Activated CD4-positive, alpha-beta T cell treated with anti-CD3 and anti-CD28 coated beads, Interleukin-2, amount 10 ng/mL, durations not matched to agents 24 days and 14 days (primary cell): Measurements from ENCODE around the gene SLC1A2. TPM values are rescaled to one million over a fixed set of nuclear protein-coding genes. Genes with fewer than 3 reads are reported as not detected.

Experiments
- DNase-seq: peaks from one replicate; pipeline ENCODE4 v3.0.0; 2022
- H3K27ac Mint-ChIP-seq: one replicate; pipeline ENCODE4 v1.8.0; 2022; ENCODE audit warnings: mild to moderate bottlenecking, mixed read lengths
- H3K27me3 Mint-ChIP-seq: one replicate; pipeline ENCODE4 v1.8.0; 2022; ENCODE audit warnings: mixed read lengths
- H3K36me3 Mint-ChIP-seq: one replicate; pipeline ENCODE4 v1.8.0; 2022; ENCODE audit warnings: low read depth, mild to moderate bottlenecking, mixed read lengths
- H3K4me1 Mint-ChIP-seq: one replicate; pipeline ENCODE4 v1.8.0; 2021; ENCODE audit warnings: mixed read lengths
- H3K4me3 Mint-ChIP-seq: one replicate; pipeline ENCODE4 v1.8.0; 2022; ENCODE audit warnings: mild to moderate bottlenecking, moderate library complexity, mixed read lengths
- H3K9me3 Mint-ChIP-seq: one replicate; pipeline ENCODE4 v1.8.0; 2021; ENCODE audit warnings: mixed read lengths
- intact Hi-C: fragments of 100-400 bp; cut with micrococcal nuclease; formaldehyde crosslinking; loops from one replicate; pipeline ENCODE4 v1.15.1; 2023
- total RNA-seq: library from RNA; stranded (reverse); gene quantifications from 2 replicates; pipeline ENCODE4 v1.2.3, GENCODE V29; 2022

The SLC1A2 gene
- total RNA-seq, 1 donor from 2014 or later = not detected

DNA sequence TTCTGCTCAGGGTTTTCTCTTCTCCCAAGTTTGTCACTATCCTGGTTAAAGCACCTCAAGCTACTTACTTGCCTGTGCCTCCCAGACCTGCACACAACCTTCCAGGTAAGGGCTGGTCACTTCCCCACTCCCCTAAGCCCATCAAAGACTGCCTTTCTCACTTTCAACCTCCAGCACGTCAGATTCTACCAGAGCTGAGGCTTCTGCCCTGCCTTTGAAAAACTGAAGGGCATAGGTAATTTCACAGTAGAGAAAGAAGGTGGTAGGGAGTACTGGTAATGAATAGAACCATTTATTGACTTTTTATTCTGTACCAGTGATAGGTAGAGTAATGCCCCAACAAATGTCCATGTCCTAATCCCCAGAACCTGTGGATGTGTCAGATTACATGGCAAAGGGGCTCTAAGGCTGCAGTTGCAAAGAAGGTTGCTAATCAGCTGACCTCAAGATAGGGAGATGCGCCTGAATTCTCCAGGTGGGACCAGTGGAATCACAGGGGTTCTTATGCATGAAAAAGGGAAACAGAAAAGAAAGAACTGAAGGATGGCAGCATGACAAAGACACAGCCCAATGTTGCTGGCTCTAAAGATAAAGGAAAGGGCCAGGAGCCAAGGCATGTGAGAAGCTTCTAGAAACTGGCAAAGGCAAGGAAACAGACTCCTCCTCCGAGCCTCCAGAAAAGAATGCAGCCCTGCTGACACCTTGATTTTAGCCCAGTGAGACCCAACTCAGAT lies 89.0 kb downstream of the SLC1A2 start:
- H3K27me3 Mint-ChIP-seq = no peaks in the 10 kb centered on the region
- H3K36me3 Mint-ChIP-seq = no peaks in the 10 kb centered on the region
- intact Hi-C loops = loop anchor here (2.0 to 10.0 kb wide), 2 partner anchors 26 to 1596 kb away; partner anchors contain the start of gene CD59
- peak; percentile 55 for DNase-seq
- peaks cover 26% of the 10 kb centered on the region for H3K9me3 Mint-ChIP-seq
- peak overlapping the region; percentile 45 for H3K4me3 Mint-ChIP-seq
- peak overlapping the region; percentile 72 for H3K27ac Mint-ChIP-seq
- H3K4me1 Mint-ChIP-seq = peaks cover 41% of the 10 kb centered on the region

DNA sequence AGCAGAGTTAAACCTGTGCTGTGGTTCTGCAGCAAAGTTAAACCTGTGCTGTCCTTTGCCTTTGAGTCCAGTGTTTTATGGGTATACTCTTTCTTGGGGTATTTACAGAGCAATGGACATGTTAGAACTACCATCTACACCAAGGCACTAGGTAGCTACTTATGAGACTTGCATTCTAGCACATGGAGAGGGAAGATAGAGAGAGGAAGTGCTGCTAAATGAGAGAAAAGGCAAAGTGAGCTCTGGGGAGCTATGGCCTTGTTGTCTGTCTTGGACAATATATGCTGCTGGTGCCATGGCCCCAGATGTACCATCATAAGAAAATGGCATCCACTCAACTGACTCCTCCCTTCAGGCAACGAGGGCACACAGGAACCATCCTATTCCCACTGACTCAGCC lies 91.5 kb downstream of the SLC1A2 start:
- peaks cover 32% of the 10 kb centered on the region for H3K9me3 Mint-ChIP-seq
- H3K36me3 Mint-ChIP-seq = no peaks in the 10 kb centered on the region
- intact Hi-C loops = no loop called here
- peaks cover 30% of the 10 kb centered on the region for H3K4me1 Mint-ChIP-seq
- H3K27me3 Mint-ChIP-seq = peaks cover 2% of the 10 kb centered on the region
- no peak overlapping the region for H3K4me3 Mint-ChIP-seq
- no peak overlapping the region for H3K27ac Mint-ChIP-seq
- peak; percentile 47 for DNase-seq

DNA sequence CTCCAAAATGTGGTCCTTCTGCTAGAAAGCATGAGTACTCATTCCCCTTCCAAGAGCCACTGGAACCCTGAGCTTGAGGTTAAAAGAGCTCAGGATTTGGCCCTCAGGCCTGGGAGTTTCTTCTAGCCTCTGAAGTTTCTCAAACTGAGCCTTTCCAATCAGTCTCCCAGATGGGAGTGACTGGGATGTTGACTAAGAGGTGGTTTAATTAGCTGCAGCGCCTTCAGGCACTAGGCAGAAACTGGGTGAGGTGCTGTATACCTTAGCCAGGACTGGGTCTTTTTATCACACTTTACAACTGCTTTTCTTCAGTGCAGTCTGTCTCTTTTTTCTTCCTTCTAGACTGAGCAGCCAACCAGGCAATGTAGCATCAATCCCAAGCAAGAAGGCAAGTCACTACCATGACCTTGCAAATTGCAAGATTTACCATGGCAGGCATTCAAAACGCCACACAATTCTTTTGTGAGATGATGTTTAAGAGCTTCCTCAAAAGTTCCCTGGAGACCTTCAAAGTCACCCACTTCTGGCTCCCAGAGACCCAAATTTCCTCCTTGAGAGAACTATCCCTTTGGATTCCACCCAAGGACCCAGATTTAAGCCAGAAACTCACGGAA lies 93.0 kb downstream of the SLC1A2 start:
- no peaks in the 10 kb centered on the region for H3K36me3 Mint-ChIP-seq
- H3K27me3 Mint-ChIP-seq = peaks cover 5% of the 10 kb centered on the region
- intact Hi-C loops = no loop called here
- H3K9me3 Mint-ChIP-seq = peaks cover 26% of the 10 kb centered on the region
- H3K4me3 Mint-ChIP-seq = no peak overlapping the region
- no peak for DNase-seq
- peaks cover 22% of the 10 kb centered on the region for H3K4me1 Mint-ChIP-seq
- no peak overlapping the region for H3K27ac Mint-ChIP-seq

DNA sequence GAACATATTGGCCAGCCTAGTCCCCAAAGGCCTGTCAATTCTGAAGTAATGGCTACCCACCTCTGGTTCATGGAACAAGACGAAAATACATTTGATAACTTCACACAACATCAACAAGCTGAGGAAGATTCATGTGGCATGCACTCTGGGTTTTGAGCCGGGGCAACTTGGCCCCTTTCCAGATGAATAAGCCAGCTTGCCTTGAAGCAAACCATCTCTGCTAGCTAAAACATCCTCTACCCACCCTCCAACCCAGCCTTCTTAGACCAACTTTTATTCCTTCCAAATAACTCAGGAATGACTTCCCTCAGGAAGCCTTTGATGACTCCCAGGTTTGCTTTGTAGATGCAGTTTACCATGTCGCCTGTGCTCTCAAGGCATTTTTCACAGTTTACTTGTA lies 94.4 kb downstream of the SLC1A2 start:
- intact Hi-C loops = no loop called here
- Mint-ChIP-seq H3K27ac (no peak overlapping the region), H3K36me3 (no peaks in the 10 kb centered on the region), H3K4me3 (no peak overlapping the region), H3K9me3 (peaks cover 26% of the 10 kb centered on the region), H3K27me3 (peaks cover 7% of the 10 kb centered on the region), H3K4me1 (peaks cover 8% of the 10 kb centered on the region)
- no peak for DNase-seq

DNA sequence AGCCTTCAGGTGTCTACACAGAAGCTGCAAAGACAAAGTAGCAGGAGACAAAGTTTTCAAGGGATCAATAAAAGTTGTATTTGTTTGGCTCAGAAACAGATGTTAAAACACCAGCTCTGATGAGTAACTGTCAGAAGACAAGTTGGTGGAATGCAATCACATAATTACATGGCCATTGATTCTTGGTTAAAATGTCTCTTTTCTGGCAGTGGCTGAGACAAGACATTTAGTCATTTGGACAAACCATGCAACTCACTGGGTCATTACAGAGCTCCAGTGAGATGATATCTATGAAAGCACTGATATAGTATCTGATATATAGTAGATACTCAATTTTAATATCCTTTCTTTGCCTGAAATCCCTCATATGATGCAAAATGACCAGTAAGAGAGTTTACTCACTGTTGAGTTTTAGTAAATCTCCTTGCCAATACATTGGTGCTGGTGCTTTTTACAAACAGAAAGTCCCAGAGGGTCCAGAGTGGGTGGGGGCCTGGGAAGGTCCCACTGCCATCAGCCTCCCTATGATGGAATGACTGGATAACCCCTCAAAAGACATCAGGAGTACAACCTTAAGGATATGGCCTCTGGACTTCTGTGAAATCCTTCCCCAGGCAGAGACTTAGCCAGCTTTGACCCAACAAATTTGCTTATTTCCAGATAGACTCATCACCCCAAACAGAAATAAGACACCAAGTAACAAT lies 95.0 kb downstream of the SLC1A2 start:
- DNase-seq = no peak
- intact Hi-C loops = no loop called here
- no peak overlapping the region for H3K4me3 Mint-ChIP-seq
- H3K36me3 Mint-ChIP-seq = no peaks in the 10 kb centered on the region
- no peak overlapping the region for H3K27ac Mint-ChIP-seq
- H3K9me3 Mint-ChIP-seq = peaks cover 25% of the 10 kb centered on the region
- H3K27me3 Mint-ChIP-seq = peaks cover 7% of the 10 kb centered on the region
- peaks cover 4% of the 10 kb centered on the region for H3K4me1 Mint-ChIP-seq

DNA sequence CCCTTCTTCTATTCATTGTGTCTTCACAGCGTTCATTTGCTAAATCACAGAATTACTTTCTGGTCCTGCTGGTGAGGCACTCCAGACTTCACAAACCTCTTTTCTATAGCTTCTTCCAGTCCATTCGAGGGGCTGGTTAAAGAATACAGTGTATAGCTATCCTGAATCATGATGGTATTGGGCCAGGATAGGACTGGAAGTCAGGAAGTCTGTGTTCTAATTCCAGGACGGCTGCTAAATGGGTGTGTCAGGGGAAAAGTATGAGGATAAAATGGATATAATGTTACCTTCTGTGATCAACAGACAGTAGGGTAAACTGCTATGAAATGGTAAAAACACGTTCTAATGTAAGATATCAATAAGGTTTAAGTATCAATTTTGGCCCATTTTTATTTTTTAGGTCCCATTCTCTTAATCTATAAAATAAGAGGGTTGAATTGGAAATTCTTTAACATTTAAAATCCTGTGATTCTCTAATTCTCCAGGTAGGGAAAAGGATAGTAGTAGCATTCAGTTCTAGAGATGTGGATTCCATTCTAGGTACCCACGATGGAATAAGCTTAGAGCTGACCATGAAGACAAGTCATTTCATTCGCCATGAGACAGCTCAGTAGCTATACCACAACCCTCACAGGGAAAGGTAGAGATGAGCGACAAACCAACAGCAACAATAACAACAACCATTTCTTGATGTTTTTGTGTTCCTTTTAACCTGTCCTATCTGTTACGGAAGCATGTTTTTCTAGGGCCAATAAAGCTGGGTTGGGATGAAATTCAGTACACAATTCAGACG lies 96.1 kb downstream of the SLC1A2 start:
- Mint-ChIP-seq H3K27ac (no peak overlapping the region), H3K9me3 (peaks cover 26% of the 10 kb centered on the region), H3K4me3 (no peak overlapping the region), H3K27me3 (peaks cover 7% of the 10 kb centered on the region), H3K36me3 (no peaks in the 10 kb centered on the region), H3K4me1 (peaks cover 7% of the 10 kb centered on the region)
- intact Hi-C loops = no loop called here
- DNase-seq = no peak

DNA sequence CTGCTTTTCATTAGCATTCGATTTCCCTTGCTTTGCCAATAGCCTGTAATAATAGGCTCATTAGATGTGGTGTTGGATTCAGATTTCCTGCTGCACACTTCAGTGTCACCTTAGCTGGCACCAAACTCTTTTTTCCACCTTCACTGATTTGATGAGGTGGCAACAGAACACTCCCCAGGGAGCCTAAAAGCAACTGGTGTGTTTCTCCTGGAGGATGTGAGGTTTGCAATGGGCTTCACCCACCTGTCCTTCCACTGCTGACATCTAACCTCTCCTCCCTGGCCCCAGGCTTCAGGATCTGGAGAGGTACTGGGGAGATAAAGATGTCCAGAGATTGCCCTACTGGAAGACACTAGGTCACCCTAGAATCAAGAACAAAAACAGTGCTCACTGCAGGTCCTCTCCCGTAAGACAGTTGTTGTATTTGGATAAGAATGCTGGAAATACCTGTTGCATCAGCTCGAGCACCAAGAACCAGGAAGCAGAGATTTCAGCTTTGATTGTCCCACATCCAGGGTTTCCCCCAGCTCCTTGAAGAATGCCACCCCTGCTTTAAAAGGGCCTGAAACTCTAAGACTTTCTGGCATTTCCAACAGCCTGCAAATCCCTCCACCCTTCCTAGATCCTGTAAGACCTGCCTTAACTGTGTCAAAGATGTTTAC lies 96.9 kb downstream of the SLC1A2 start:
- Mint-ChIP-seq H3K9me3 (peaks cover 26% of the 10 kb centered on the region), H3K27ac (no peak overlapping the region), H3K27me3 (peaks cover 7% of the 10 kb centered on the region), H3K4me3 (no peak overlapping the region), H3K4me1 (peaks cover 6% of the 10 kb centered on the region), H3K36me3 (no peaks in the 10 kb centered on the region)
- DNase-seq = no peak
- intact Hi-C loops = no loop called here

DNA sequence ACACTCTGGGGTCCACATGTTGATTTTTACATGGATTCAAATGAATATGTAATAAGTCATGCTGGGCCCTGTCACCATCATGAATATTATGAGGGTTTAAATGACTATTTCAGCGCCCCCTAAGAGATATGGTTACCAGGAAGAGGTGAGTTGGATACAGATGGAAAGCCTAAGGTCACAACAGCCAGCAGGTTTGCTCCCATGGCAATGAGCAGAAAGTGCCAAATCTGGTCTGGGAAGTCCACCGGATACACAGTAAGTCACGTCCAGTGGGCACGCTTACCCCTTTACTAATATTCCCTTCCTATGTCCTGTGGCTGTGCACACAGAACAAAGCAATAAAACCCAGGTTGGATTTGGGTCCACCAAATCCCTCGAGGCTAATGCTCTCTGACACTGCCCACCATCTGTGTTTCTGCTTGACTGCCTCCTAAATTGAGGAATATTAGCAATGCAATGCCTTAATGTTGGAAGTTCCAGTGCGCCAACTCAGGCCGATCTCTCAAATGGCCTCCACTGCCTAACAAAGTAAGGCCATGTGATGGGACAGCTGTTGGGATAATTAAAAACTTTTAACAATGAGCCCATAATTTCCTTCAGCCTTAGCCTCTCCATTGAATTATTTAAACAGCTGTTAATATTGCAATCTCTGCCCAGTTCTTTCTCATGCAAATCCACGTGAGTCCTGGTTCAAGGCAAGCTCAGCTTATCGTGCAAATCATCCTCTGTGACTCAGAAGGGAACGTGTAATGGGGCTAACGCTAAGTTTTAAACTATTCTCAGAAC lies 97.6 kb downstream of the SLC1A2 start:
- H3K36me3 Mint-ChIP-seq = no peaks in the 10 kb centered on the region
- intact Hi-C loops = no loop called here
- peaks cover 7% of the 10 kb centered on the region for H3K27me3 Mint-ChIP-seq
- peaks cover 6% of the 10 kb centered on the region for H3K4me1 Mint-ChIP-seq
- no peak for DNase-seq
- no peak overlapping the region for H3K27ac Mint-ChIP-seq
- no peak overlapping the region for H3K4me3 Mint-ChIP-seq
- peaks cover 26% of the 10 kb centered on the region for H3K9me3 Mint-ChIP-seq

DNA sequence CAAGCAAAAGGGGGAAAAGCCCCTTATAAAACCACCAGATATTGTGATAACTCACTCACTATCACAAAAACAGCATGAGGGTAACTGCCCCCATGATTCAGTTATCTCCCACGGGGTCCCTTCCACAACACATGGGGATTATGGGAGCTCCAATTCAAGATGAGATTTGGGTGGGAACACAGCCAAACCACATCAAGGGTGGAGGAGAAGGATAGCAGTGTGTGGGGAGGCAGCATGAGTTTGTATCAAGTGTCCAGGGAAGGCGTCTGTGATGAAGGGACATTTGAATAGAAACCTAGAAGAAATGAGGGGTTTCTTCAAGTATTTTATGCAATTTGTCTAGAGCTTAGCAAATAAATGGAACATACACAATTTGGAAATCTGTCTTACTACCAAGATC lies 98.2 kb downstream of the SLC1A2 start:
- no peaks in the 10 kb centered on the region for H3K36me3 Mint-ChIP-seq
- no peak for DNase-seq
- H3K4me3 Mint-ChIP-seq = no peak overlapping the region
- peaks cover 7% of the 10 kb centered on the region for H3K4me1 Mint-ChIP-seq
- H3K27ac Mint-ChIP-seq = no peak overlapping the region
- intact Hi-C loops = no loop called here
- H3K9me3 Mint-ChIP-seq = peaks cover 26% of the 10 kb centered on the region
- H3K27me3 Mint-ChIP-seq = peaks cover 7% of the 10 kb centered on the region

DNA sequence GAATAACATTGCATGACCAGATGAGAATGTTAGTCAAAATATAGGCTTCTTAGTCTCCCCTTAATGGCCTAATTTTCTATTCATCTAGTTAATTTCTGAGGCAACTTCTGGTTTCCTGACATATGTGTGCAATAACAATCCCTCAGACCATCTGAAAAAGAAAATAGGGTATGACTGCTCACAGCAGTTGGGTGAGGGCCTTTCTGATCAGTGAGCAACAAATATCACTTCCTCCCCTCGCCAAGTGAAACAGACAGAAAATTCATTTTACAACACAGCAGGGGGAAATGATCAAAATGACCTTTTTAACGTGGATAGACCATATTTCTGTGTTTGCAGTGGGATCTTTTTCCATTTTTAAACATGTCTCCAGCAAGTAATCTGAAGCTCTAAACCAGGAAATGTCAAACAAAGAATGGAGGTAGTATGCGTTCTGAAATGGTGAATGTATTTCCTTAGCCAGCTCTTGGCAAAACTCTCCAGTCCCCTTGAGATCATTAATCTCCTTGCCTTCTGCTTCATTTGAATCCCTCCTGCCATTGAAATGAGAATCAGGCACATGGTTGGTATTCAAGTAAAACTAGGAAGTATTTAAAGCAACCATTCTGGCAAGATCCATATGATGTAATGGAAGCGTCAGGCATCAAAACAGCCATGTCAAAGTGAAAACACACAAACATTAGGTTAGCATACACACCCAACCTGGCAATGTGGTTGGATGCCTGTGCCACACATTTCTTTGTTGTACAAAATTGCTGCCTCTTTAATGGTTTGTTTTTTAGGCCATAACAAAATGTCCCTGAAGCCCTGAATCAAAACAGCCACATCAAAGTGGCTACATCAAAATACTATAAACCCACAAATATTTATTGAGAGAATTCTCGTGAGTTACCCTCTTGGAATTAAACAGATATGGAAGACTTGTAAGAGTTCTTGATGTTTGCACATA lies 100.1 kb downstream of the SLC1A2 start:
- Mint-ChIP-seq H3K27me3 (peaks cover 7% of the 10 kb centered on the region), H3K9me3 (peaks cover 22% of the 10 kb centered on the region), H3K4me3 (no peak overlapping the region), H3K36me3 (no peaks in the 10 kb centered on the region), H3K4me1 (peaks cover 7% of the 10 kb centered on the region), H3K27ac (no peak overlapping the region)
- intact Hi-C loops = no loop called here
- DNase-seq = no peak

DNA sequence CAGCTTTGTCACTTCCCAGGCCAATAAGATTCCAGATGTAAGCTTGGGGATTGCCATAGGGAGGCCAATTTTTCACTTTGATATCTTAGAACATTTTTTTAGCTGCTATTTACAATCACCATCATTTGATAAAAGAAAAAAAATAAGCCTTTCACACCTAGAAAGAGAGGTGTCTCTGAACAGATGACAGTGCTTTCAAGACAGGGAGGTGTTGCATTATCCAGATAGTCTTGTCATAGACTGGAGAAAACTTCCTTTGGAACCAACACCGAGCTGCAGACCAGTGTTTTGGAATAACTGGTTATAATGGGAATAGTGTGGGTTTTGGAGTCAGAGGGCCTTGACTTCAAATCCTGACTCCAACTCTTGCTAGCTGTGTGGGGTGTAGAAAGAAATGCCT lies 101.0 kb downstream of the SLC1A2 start:
- H3K4me1 Mint-ChIP-seq = peaks cover 8% of the 10 kb centered on the region
- no peak overlapping the region for H3K27ac Mint-ChIP-seq

DNA sequence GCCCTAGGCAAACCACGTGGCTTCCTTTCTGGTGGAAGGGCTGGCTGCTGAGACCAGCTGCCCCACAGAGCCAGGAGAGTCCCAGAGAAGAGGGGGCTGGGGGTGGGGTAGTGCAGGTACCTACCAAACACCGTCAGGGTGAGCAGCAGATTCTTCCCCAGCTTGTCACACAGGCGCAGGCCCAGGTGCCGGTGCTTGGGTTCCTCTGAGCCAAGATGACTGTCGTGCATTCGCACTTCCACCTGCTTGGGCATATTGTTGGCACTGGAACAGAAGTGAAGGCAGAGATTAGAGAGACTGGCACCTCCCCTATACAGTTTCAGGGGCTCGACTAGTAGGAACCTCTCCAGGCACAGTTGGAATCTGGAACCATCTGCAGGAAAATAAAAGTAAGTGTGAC lies 102.1 kb downstream of the SLC1A2 start:
- intact Hi-C loops = no loop called here
- Mint-ChIP-seq H3K27ac (no peak overlapping the region), H3K36me3 (no peaks in the 10 kb centered on the region), H3K9me3 (peaks cover 14% of the 10 kb centered on the region), H3K27me3 (peaks cover 2% of the 10 kb centered on the region), H3K4me1 (peaks cover 9% of the 10 kb centered on the region), H3K4me3 (no peak overlapping the region)
- DNase-seq = no peak

More for the DNA sequence above, 101.0 kb downstream of the SLC1A2 start:
- H3K4me3 Mint-ChIP-seq = no peak overlapping the region
- H3K9me3 Mint-ChIP-seq = peaks cover 18% of the 10 kb centered on the region
- DNase-seq = no peak
- H3K36me3 Mint-ChIP-seq = no peaks in the 10 kb centered on the region
- peaks cover 7% of the 10 kb centered on the region for H3K27me3 Mint-ChIP-seq
- intact Hi-C loops = no loop called here
